Measurements from ENCODE around the gene ARPC2. TPM values are rescaled to one million over a fixed set of nuclear protein-coding genes. Genes with fewer than 3 reads are reported as not detected.
A peak's percentile ranks its signal among the peaks of the same experiment; 100 is the strongest.

Gene ARPC2
- total and polyA plus RNA-seq, 10 of the 15 experiments (the other 5 are each of a cell fraction or from before 2014, with no cell fraction given): 440 to 980 (median 709) TPM

GRCh38 chr2:218301176-218301819 lies 84.3 kb downstream of the ARPC2 start (continued):
- TF ChIP-seq BCLAF1 (IDR thresholded peaks at IDR 0.05) (no peak), ZNF622 (IDR thresholded peaks at IDR 0.05) (no peak), HDAC2 (IDR thresholded peaks at IDR 0.05) (no peak), NFXL1 (IDR thresholded peaks at IDR 0.05; ENCODE audit: borderline replicate concordance) (no peak), CBX3 (IDR thresholded peaks at IDR 0.05; ENCODE audit: borderline replicate concordance, low read depth) (no peak), NR2C2 (IDR thresholded peaks at IDR 0.05; ENCODE audit: borderline replicate concordance, control insufficient read depth, insufficient read length, low read depth) (no peak), RBBP5 (conservative IDR thresholded peaks at IDR 0.05) (no peak), JUNB (IDR thresholded peaks at IDR 0.05) (no peak), ZBED1 (IDR thresholded peaks at IDR 0.05; ENCODE audit: borderline replicate concordance) (no peak), HSF1 (IDR thresholded peaks at IDR 0.05; ENCODE audit: low read depth, low read length) (no peak), ZNF592 (IDR thresholded peaks at IDR 0.05) (no peak)
- TF ChIP-seq, protein P1, sequence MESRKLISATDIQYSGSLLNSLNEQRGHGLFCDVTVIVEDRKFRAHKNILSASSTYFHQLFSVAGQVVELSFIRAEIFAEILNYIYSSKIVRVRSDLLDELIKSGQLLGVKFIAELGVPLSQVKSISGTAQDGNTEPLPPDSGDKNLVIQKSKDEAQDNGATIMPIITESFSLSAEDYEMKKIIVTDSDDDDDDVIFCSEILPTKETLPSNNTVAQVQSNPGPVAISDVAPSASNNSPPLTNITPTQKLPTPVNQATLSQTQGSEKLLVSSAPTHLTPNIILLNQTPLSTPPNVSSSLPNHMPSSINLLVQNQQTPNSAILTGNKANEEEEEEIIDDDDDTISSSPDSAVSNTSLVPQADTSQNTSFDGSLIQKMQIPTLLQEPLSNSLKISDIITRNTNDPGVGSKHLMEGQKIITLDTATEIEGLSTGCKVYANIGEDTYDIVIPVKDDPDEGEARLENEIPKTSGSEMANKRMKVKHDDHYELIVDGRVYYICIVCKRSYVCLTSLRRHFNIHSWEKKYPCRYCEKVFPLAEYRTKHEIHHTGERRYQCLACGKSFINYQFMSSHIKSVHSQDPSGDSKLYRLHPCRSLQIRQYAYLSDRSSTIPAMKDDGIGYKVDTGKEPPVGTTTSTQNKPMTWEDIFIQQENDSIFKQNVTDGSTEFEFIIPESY (IDR thresholded peaks at IDR 0.05): peak; percentile 24; the same call in 1 of the 2 replicates
- TF ChIP-seq, protein P2, sequence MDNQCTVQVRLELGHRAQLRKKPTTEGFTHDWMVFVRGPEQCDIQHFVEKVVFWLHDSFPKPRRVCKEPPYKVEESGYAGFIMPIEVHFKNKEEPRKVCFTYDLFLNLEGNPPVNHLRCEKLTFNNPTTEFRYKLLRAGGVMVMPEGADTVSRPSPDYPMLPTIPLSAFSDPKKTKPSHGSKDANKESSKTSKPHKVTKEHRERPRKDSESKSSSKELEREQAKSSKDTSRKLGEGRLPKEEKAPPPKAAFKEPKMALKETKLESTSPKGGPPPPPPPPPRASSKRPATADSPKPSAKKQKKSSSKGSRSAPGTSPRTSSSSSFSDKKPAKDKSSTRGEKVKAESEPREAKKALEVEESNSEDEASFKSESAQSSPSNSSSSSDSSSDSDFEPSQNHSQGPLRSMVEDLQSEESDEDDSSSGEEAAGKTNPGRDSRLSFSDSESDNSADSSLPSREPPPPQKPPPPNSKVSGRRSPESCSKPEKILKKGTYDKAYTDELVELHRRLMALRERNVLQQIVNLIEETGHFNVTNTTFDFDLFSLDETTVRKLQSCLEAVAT (IDR thresholded peaks at IDR 0.05): 0 out of 2 replicates have a peak, but pooled peaks have one; percentile 49
- TF ChIP-seq, protein P3, sequence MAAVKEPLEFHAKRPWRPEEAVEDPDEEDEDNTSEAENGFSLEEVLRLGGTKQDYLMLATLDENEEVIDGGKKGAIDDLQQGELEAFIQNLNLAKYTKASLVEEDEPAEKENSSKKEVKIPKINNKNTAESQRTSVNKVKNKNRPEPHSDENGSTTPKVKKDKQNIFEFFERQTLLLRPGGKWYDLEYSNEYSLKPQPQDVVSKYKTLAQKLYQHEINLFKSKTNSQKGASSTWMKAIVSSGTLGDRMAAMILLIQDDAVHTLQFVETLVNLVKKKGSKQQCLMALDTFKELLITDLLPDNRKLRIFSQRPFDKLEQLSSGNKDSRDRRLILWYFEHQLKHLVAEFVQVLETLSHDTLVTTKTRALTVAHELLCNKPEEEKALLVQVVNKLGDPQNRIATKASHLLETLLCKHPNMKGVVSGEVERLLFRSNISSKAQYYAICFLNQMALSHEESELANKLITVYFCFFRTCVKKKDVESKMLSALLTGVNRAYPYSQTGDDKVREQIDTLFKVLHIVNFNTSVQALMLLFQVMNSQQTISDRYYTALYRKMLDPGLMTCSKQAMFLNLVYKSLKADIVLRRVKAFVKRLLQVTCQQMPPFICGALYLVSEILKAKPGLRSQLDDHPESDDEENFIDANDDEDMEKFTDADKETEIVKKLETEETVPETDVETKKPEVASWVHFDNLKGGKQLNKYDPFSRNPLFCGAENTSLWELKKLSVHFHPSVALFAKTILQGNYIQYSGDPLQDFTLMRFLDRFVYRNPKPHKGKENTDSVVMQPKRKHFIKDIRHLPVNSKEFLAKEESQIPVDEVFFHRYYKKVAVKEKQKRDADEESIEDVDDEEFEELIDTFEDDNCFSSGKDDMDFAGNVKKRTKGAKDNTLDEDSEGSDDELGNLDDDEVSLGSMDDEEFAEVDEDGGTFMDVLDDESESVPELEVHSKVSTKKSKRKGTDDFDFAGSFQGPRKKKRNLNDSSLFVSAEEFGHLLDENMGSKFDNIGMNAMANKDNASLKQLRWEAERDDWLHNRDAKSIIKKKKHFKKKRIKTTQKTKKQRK (IDR thresholded peaks at IDR 0.05; ENCODE audit: low read depth, low read length): no peak

Measured in GM12878 (cell line).